Measurements from ENCODE around the gene PIGR.

The PIGR gene

DNA sequence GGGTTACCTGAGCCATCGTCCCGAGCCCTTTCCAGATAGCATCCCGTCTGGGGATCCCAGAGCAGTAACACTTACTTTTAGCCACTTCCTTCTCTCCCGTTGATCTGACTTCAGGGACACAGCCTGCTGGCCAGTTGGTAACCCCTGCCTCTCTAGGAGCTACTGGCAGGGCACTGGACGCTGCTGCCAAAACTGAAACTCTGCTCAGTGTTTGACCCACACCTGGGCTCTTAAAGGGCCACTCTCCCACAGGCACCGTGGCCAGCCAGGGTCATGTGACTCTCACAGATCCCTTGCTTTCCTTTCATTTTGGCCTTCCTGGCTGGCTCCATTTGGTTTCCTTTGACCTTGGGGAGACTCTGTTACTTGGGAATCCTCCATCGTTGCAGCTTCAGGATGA lies at the start of gene PIGR:
TSS of gene PIGR (minus strand) at position 206 of the 400 bp plus-strand sequence. CDS start 5,935 bp downstream, outside the sequence.
- POLR2A ChIA-PET = no interaction called here
- DNase-seq (ENCODE audit: low read depth, low spot score) = no peak
- no peak for TF ChIP-seq CTCF (IDR thresholded peaks at IDR 0.05; ENCODE audit: insufficient read depth, low read length, missing control alignments)
- no peak within 1 kb of the TSS for H3K4me3 ChIP-seq (ENCODE audit: low read depth, low read length)
- CTCF ChIA-PET = interaction anchor here (1.1 to 4.9 kb wide), 8 partner anchors 9 to 36 kb away, joined by 3 to 22 read pairs (median 4); no protein-coding TSS in a partner anchor

- no peak for DNase-seq (ENCODE audit: low read depth, low spot score)
- H3K4me3 ChIP-seq (ENCODE audit: low read depth, low read length) = no peak overlapping the region
- CTCF ChIA-PET = interaction anchor here (0.7 to 3.4 kb wide), 4 partner anchors 11 to 412 kb away, joined by 3 to 21 read pairs (median 7); no protein-coding TSS in a partner anchor
- POLR2A ChIA-PET = no interaction called here
- TF ChIP-seq CTCF (IDR thresholded peaks at IDR 0.05; ENCODE audit: insufficient read depth, low read length, missing control alignments) = no peak
These were observed 46.5 kb upstream of the PIGR start for GRCh38 chr1:206992790-206993189.

- CTCF ChIA-PET = interaction anchor here (4.2 kb wide), 1 partner anchor 17 kb away, joined by 18 read pairs; no protein-coding TSS in a partner anchor
- no peak for TF ChIP-seq CTCF (IDR thresholded peaks at IDR 0.05; ENCODE audit: insufficient read depth, low read length, missing control alignments)
- POLR2A ChIA-PET = no interaction called here
- no peak for DNase-seq (ENCODE audit: low read depth, low spot score)
- H3K4me3 ChIP-seq (ENCODE audit: low read depth, low read length) = no peak overlapping the region
These were observed 41.6 kb upstream of the PIGR start for GRCh38 chr1:206987873-206988272.

DNA sequence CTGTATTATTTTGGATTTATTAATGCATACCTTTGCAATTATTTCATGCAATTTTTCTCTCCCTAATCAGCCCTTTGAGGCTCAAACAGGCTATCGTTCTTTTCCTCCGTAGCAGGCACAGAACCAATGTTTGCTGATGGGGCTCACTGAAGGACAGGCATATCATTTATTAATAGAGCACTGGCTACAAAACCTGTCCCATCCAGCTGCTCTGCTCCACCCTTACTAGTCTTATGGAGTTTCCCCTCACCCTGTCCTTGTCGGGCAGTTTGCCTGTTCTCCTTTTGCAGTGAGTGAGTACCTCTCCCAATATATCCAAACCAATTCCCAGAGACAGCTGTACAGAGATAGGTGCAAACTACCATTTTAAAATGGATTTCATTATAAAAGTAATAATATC lies 40.6 kb upstream of the PIGR start:
- DNase-seq (ENCODE audit: low read depth, low spot score) = no peak
- TF ChIP-seq CTCF (IDR thresholded peaks at IDR 0.05; ENCODE audit: insufficient read depth, low read length, missing control alignments) = no peak
- CTCF ChIA-PET = interaction anchor here (1.8 to 4.2 kb wide), 2 partner anchors 18 to 352 kb away, joined by 7 to 18 read pairs; partner anchors contain the start of gene DYRK3
- H3K4me3 ChIP-seq (ENCODE audit: low read depth, low read length) = no peak overlapping the region
- POLR2A ChIA-PET = no interaction called here

- CTCF ChIA-PET = interaction anchor here (1.1 to 4.2 kb wide), 4 partner anchors 18 to 442 kb away, joined by 4 to 18 read pairs (median 6); partner anchors contain the start of gene DYRK3
- H3K4me3 ChIP-seq (ENCODE audit: low read depth, low read length) = no peak overlapping the region
- DNase-seq (ENCODE audit: low read depth, low spot score) = no peak
- POLR2A ChIA-PET = no interaction called here
- TF ChIP-seq CTCF (IDR thresholded peaks at IDR 0.05; ENCODE audit: insufficient read depth, low read length, missing control alignments) = no peak
These were observed 40.1 kb upstream of the PIGR start for GRCh38 chr1:206986402-206986801.

- TF ChIP-seq CTCF (IDR thresholded peaks at IDR 0.05; ENCODE audit: insufficient read depth, low read length, missing control alignments) = no peak
- ChIA-PET CTCF (interaction anchor here (1.0 to 5.3 kb wide), 4 partner anchors 13 to 441 kb away, joined by 3 to 31 read pairs (median 6); partner anchors contain the start of gene DYRK3), POLR2A (no interaction called here)
- DNase-seq (ENCODE audit: low read depth, low spot score) = no peak
- no peak overlapping the region for H3K4me3 ChIP-seq (ENCODE audit: low read depth, low read length)
These were observed 39.0 kb upstream of the PIGR start for GRCh38 chr1:206985162-206985749.

Data from AG04449 (cell line).